Measurements from ENCODE around the gene MYL1.

Gene MYL1

DNA sequence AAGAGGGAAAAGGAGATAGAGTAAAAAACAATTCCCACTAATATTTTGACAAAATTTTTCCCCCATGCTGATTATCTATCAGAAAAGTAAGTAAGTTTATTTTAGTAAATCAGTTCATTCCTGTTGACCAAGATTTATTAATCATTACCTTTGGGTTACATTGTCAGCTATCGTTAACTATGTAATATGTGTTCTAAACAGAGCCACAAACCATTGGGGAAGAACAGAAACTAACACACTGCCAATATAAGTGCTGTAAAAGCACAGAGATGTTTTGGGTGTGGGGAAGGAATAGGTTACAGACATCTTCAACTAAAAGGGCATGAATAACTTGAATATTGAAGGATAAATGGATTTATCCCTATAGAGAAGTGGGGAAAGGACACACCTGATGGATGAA is 47.3 kb downstream of the MYL1 start:
- no peak for DNase-seq (ENCODE audit: low read depth in 2 of 2)

DNA sequence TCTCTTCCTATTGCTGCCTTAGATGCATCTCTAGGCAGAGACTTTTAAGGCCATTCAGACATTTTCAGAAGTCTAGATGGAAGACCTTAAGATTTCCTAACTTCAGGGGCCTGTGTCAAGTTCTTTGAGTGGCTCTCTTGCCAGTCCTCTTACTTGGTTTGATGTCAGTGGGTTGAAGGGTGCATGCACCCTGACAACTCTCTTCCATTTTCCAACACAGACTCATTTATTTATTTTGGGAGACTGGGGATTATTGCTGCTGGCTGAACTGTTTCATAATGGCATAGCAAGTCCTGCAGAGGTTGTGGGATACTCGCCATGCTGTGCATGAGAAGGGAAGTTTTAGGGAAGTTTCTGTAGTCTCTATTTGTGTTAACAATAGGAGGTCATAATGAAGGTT is 50.7 kb downstream of the MYL1 start:
- DNase-seq (ENCODE audit: low read depth in 2 of 2): no peak

GRCh38 chr2:210263841-210264240 is 51.1 kb downstream of the MYL1 start:
- DNase-seq (ENCODE audit: low read depth in 2 of 2): no peak

- DNase-seq (ENCODE audit: low read depth in 2 of 2): no peak
These were observed 52.9 kb downstream of the MYL1 start for GRCh38 chr2:210262036-210262435.

GRCh38 chr2:210259687-210260086 is 55.3 kb downstream of the MYL1 start:
- no peak for DNase-seq (ENCODE audit: low read depth in 2 of 2)

GRCh38 chr2:210252699-210253606 is 62.0 kb downstream of the MYL1 start:
- no peak for DNase-seq (ENCODE audit: low read depth in 2 of 2)

GRCh38 chr2:210250622-210251021 is 64.4 kb downstream of the MYL1 start:
- DNase-seq (ENCODE audit: low read depth in 2 of 2): no peak
